Natural killer cell treated with Interleukin-12 subunit alpha and Interleukin-12 subunit beta and Interleukin-15 and Interleukin-18, amount 100 ng/mL, for 72 hours (primary cell): ENCODE results near the gene IGF2R. TPM values are rescaled to one million over a fixed set of nuclear protein-coding genes. Genes with fewer than 3 reads are reported as not detected.
"Not testable (repeated sequence)": the region's sequence is repeated elsewhere in the genome, so short reads cannot be mapped to it uniquely, and the experiment has no call there.

ENCODE experiments used
- ATAC-seq, 2 donors: fragments of 150-1000 bp; cut with Tn5 transposase in 1 of 2; sonication (Bioruptor Pico), chemical (Tn5 transposase) in 1 of 2; 2 replicates each; pipeline ENCODE4 v1.10.0; 2021
- DNase-seq: peaks from one replicate; pipeline ENCODE4 v3.0.0; 2022; ENCODE audit warnings: low spot score
- H3K27ac Mint-ChIP-seq, 2 donors: 1 replicate in 1 of 2; 2 replicates in 1 of 2; pipeline ENCODE4 v1.8.0; 2022; ENCODE audit warnings: mixed read lengths in 2 of 2, mild to moderate bottlenecking in 1 of 2, moderate library complexity in 1 of 2
- H3K27me3 Mint-ChIP-seq, 2 donors: 1 replicate in 1 of 2; 2 replicates in 1 of 2; pipeline ENCODE4 v1.8.0; 2022; ENCODE audit warnings: mixed read lengths in 2 of 2
- H3K36me3 Mint-ChIP-seq: one replicate; pipeline ENCODE4 v1.8.0; 2022; ENCODE audit warnings: mixed read lengths
- H3K4me1 Mint-ChIP-seq, 2 donors: 1 replicate in 1 of 2; 2 replicates in 1 of 2; pipeline ENCODE4 v1.8.0; 2022; ENCODE audit warnings: low read depth in 2 of 2, mixed read lengths in 2 of 2, mild to moderate bottlenecking in 1 of 2
- H3K4me3 Mint-ChIP-seq: one replicate; pipeline ENCODE4 v1.8.0; 2022; ENCODE audit warnings: mixed read lengths
- H3K9me3 Mint-ChIP-seq: 2 replicates; pipeline ENCODE4 v1.8.0; 2022; ENCODE audit warnings: mixed read lengths
- total RNA-seq, 2 donors: library from RNA; stranded (reverse); gene quantifications; one replicate each; pipeline ENCODE4 v1.2.3, GENCODE V29; 2022

Gene IGF2R
- total RNA-seq, 2 donors from 2014 or later, result 290 to 377 TPM

DNA sequence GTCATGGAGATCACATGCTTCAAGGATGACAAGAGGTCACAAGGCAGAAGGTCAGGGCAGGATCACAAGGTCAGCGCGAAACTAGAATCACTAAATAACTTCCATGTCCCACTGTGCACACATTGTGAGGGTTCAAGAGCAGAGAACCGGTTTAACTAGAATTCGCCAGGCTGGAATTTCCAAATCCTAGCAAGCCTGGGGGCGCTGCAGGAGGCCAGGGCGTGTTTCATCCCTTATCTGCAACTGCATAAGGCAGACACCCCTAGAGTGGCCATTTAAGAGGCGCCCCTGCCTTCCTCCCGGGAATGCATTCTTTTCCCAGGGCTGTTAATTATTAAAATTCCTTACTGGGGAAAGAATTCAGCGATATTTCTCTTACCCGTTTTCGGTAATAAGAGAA lies 112.5 kb downstream of the IGF2R start:
- peaks cover 40% of the 10 kb centered on the region for H3K36me3 Mint-ChIP-seq
- peaks cover 18 to 27% of the 10 kb centered on the region in 2 donors for H3K4me1 Mint-ChIP-seq
- H3K9me3 Mint-ChIP-seq, result no peaks in the 10 kb centered on the region
- no peak for ATAC-seq
- H3K27me3 Mint-ChIP-seq, result no peaks in the 10 kb centered on the region
- H3K27ac Mint-ChIP-seq, result peak overlapping the region in 1 of 2 donors; percentile 74
- H3K4me3 Mint-ChIP-seq, result no peak overlapping the region
- DNase-seq, result no peak

GRCh38 chr6:160082627-160083026 lies 113.7 kb downstream of the IGF2R start:
- Mint-ChIP-seq H3K4me3 (no peak overlapping the region), H3K9me3 (no peaks in the 10 kb centered on the region), H3K36me3 (peaks cover 34% of the 10 kb centered on the region), H3K4me1 (peaks cover 18 to 27% of the 10 kb centered on the region in 2 donors), H3K27me3 (no peaks in the 10 kb centered on the region), H3K27ac (peak overlapping the region in 1 of 2 donors; percentile 33)
- no peak for ATAC-seq
- no peak for DNase-seq

- Mint-ChIP-seq H3K36me3 (peaks cover 41% of the 10 kb centered on the region), H3K9me3 (no peaks in the 10 kb centered on the region), H3K27ac (peak overlapping the region in 1 of 2 donors; percentile 86), H3K27me3 (no peaks in the 10 kb centered on the region), H3K4me1 (peaks cover 18 to 30% of the 10 kb centered on the region in 2 donors), H3K4me3 (no peak overlapping the region)
- DNase-seq (no peak), ATAC-seq (no peak)
Observed at GRCh38 chr6:160084198-160084776, 115.4 kb downstream of the IGF2R start.

DNA sequence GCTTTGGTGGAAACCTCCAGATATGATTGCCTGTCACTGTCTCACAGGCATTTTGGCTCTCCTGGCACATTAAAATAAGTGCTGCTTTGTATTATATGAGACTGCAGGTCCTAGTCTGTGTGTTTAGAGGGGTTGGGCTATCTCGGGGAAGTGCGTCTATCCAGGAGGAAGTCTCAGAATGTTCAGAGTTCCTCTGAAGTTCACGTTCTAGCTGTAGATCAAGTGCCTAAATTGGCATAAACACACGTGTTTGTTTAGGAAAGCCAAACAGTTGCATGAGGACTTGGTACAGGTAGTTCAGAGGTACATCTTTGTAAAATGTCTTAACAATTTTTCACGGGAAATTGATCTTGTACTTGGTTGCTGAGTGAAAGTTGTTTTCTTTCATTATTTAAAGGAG lies 116.3 kb downstream of the IGF2R start:
- peaks cover 51% of the 10 kb centered on the region for H3K36me3 Mint-ChIP-seq

GRCh38 chr6:160085713-160086505 lies 117.0 kb downstream of the IGF2R start:
- H3K36me3 Mint-ChIP-seq, result peaks cover 48% of the 10 kb centered on the region

More for the DNA sequence above, 116.3 kb downstream of the IGF2R start:
- ATAC-seq (no peak), DNase-seq (no peak)
- Mint-ChIP-seq H3K4me1 (peaks cover 18 to 30% of the 10 kb centered on the region in 2 donors), H3K27ac (peak overlapping the region; percentile 72 to 86), H3K4me3 (peak overlapping the region; percentile 6), H3K27me3 (no peaks in the 10 kb centered on the region), H3K9me3 (no peaks in the 10 kb centered on the region)

DNA sequence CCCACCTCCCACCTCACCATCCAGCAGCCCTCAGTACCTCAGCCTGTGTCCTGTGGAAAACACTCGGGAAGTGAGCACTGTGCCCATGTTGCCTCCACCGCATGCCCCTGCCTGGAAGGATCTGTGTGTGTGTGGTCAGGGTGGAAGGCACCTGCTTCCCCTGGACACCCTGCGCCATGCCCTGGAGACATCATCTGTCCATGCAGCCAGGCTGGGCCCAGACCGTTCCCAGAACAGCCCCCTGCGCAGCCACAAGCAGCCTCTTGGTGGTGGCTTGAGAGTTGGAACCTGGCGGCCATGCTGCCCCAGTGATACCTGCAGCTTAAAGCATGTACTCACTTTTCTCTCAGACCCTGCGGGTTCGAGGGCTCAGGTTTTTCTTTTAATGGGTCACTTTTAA lies 117.9 kb downstream of the IGF2R start:
- Mint-ChIP-seq H3K36me3 (peaks cover 44% of the 10 kb centered on the region), H3K27me3 (no peaks in the 10 kb centered on the region), H3K4me3 (no peak overlapping the region), H3K27ac (peak overlapping the region in 1 of 2 donors; percentile 11), H3K9me3 (no peaks in the 10 kb centered on the region), H3K4me1 (peaks cover 18 to 27% of the 10 kb centered on the region in 2 donors)
- ATAC-seq (no peak), DNase-seq (no peak)

More at GRCh38 chr6:160085713-160086505, 117.0 kb downstream of the IGF2R start:
- no peaks in the 10 kb centered on the region for H3K27me3 Mint-ChIP-seq
- H3K4me3 Mint-ChIP-seq, result peak overlapping the region; percentile 6
- peak overlapping the region; percentile 72 to 86 for H3K27ac Mint-ChIP-seq
- H3K4me1 Mint-ChIP-seq, result peaks cover 18 to 27% of the 10 kb centered on the region in 2 donors
- ATAC-seq (peak; percentile 81), DNase-seq (no peak)
- H3K9me3 Mint-ChIP-seq, result no peaks in the 10 kb centered on the region

GRCh38 chr6:160088069-160088783 lies 119.3 kb downstream of the IGF2R start:
- Mint-ChIP-seq H3K36me3 (peaks cover 38% of the 10 kb centered on the region), H3K4me3 (no peak overlapping the region), H3K9me3 (no peaks in the 10 kb centered on the region), H3K27ac (peak overlapping the region; percentile 18 to 54), H3K27me3 (no peaks in the 10 kb centered on the region), H3K4me1 (peaks cover 18 to 23% of the 10 kb centered on the region in 2 donors)
- DNase-seq (no peak), ATAC-seq (no peak)

DNA sequence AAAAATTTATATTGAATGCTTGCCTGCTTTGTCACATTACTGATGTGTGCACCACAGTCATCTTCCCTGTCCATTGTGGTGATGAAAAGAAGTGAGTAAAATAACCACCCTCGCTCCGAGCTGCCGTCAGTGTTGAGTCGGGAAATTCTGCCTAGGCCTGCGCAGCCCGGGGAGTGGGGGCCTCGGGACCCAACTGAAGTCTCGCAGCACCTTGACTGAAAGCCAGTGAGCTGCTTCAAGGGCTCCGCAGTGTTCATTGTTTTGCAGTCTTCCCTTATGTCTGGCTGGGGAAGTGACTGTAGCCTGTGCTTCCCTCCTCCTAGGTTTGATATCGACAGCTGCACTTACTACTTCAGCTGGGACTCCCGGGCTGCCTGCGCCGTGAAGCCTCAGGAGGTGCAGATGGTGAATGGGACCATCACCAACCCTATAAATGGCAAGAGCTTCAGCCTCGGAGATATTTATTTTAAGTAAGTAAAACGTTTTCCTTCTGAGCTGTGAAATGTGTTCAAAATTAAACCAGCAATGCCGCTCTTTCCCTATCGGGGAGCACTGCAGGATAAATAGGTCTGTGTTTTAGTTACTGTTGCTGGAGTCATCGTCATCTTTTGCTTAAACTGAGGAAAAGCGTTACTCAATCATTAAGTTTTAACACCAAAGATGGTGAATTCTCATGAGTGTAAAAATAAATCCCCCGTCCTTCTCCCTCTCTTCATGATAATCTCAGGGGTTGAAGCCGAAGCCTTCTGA lies 120.1 kb downstream of the IGF2R start:
- Mint-ChIP-seq H3K4me1 (peaks cover 17 to 22% of the 10 kb centered on the region in 2 donors), H3K4me3 (no peak overlapping the region), H3K27ac (peak overlapping the region in 1 of 2 donors; percentile 33), H3K36me3 (peaks cover 39% of the 10 kb centered on the region), H3K27me3 (no peaks in the 10 kb centered on the region), H3K9me3 (no peaks in the 10 kb centered on the region)
- ATAC-seq (no peak), DNase-seq (no peak)

DNA sequence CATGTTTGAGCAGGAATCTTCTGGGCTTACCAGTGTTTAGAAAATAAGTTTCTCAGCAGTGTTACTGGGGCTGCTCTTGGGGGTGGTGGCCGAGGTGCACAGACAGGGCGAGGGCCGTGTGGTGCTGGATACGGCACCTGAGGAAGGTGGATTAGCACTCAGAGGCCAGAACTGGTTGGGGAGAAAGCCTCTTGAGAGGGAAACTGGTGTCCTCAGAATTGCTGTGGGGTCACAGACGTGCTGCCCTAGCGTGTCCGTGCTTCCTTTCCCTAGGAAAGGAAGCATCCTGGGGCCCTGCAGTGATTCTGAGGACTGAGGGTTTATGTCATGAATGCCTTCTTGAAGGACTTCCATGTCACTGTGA lies 120.6 kb downstream of the IGF2R start:
- no peaks in the 10 kb centered on the region for H3K27me3 Mint-ChIP-seq
- DNase-seq, result no peak
- H3K9me3 Mint-ChIP-seq, result no peaks in the 10 kb centered on the region
- no peak overlapping the region for H3K4me3 Mint-ChIP-seq
- H3K27ac Mint-ChIP-seq, result peak overlapping the region in 1 of 2 donors; percentile 33
- no peak for ATAC-seq
- H3K36me3 Mint-ChIP-seq, result peaks cover 39% of the 10 kb centered on the region
- H3K4me1 Mint-ChIP-seq, result peaks cover 14 to 23% of the 10 kb centered on the region in 2 donors

- not testable (repeated sequence) for H3K4me3 Mint-ChIP-seq, ATAC-seq, H3K9me3 Mint-ChIP-seq, H3K27me3 Mint-ChIP-seq, DNase-seq
- Mint-ChIP-seq H3K4me1 (peaks cover 6 to 16% of the 10 kb centered on the region in 2 donors), H3K36me3 (peaks cover 31% of the 10 kb centered on the region), H3K27ac (peak overlapping the region in 1 of 2 donors; percentile 33)
Observed at GRCh38 chr6:160090442-160091239, 121.8 kb downstream of the IGF2R start.

- Mint-ChIP-seq H3K27ac (peak overlapping the region in 1 of 2 donors; percentile 43), H3K4me1 (peaks cover 0 to 22% of the 10 kb centered on the region in 2 donors), H3K36me3 (peaks cover 39% of the 10 kb centered on the region)
- not testable (repeated sequence) for H3K9me3 Mint-ChIP-seq, ATAC-seq, DNase-seq, H3K4me3 Mint-ChIP-seq, H3K27me3 Mint-ChIP-seq
Observed at GRCh38 chr6:160092176-160092575, 123.3 kb downstream of the IGF2R start.

DNA sequence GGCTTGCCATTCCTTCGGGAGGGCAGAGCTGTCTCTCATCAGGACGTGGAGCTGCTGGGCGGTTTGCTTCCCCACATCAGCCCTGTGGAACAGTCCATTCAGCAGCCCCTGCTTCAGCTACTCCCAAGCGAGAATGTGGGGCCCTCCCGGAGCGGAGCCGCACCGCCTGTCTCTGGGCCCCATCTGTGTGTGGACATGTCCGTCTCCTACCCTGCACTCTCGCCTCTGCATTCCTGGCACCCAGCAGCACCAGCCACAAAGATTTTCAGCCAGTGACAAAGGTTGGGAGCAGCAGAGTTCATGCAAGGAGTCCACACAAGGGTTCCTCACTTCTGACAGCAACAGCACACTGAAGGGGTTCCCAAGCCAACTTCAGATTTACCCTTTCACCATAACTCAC lies 123.7 kb downstream of the IGF2R start:
- Mint-ChIP-seq H3K4me1 (peaks cover 0 to 22% of the 10 kb centered on the region in 2 donors), H3K36me3 (peaks cover 39% of the 10 kb centered on the region), H3K27me3 (no peaks in the 10 kb centered on the region), H3K4me3 (no peak overlapping the region), H3K9me3 (no peaks in the 10 kb centered on the region), H3K27ac (peak overlapping the region in 1 of 2 donors; percentile 43)
- ATAC-seq (no peak), DNase-seq (no peak)
